K562 (cell line): ENCODE results near the gene ERVFRD-1. TPM values are rescaled to one million over a fixed set of nuclear protein-coding genes. Genes with fewer than 3 reads are reported as not detected.
A peak's percentile ranks its signal among the peaks of the same experiment; 100 is the strongest.

Source experiments
- CHD7 ChIP-seq: fragments of 200-600 bp; sonication (generic); IDR thresholded peaks from one replicate; pipeline ENCODE4 v1.6.1; 2012; ENCODE audit warnings: mild to moderate bottlenecking, low read depth, low read length, inconsistent platforms
- CREBBP ChIP-seq: IDR thresholded peaks from one replicate; pipeline ENCODE4 v1.6.1; 2012; ENCODE audit warnings: low read depth, mild to moderate bottlenecking, control low read depth, inconsistent platforms, low read length
- DIDO1 ChIP-seq: fragments of 450-650 bp; IDR thresholded peaks from 2 replicates; pipeline ENCODE4 v1.6.1; 2016; ENCODE audit warnings: low read depth, missing biosample characterization, missing genetic modification characterization
- HDAC2 ChIP-seq: fragments of 450-650 bp; IDR thresholded peaks from 2 replicates; pipeline ENCODE4 v1.6.1; 2016; ENCODE audit warnings: mild to moderate bottlenecking
- HLTF ChIP-seq: fragments of 450-650 bp; IDR thresholded peaks from 2 replicates; pipeline ENCODE4 v1.6.1; 2016
- HNRNPK ChIP-seq: fragments of 200-400 bp; formaldehyde crosslinking; IDR thresholded peaks from one replicate; pipeline ENCODE4 v1.6.1; 2018; ENCODE audit warnings: mild to moderate bottlenecking, low read depth, low read length; ENCODE audit not compliant: poor library complexity, severe bottlenecking
- NEUROD1 ChIP-seq: fragments of 150-350 bp; IDR thresholded peaks from 2 replicates; pipeline ENCODE4 v1.6.1; 2014; ENCODE audit warnings: borderline replicate concordance, low read length, low read depth; ENCODE audit not compliant: partially characterized antibody
- SRF ChIP-seq, 2 experiments: fragments of 250-450, 450-650 bp in 1 of 2; sonication (Bioruptor Pico) in 1 of 2; sonication (generic) in 1 of 2; formaldehyde crosslinking; IDR thresholded peaks; 2 replicates each; pipeline versions ENCODE4 v1.5.0 to v1.5.1; 2020 to 2022; ENCODE audit warnings: mild to moderate bottlenecking in 1 of 2, missing genetic modification reagents in 1 of 2
- TEAD2 ChIP-seq: fragments of 450-650 bp; IDR thresholded peaks from 2 replicates; pipeline ENCODE4 v1.6.1; 2016; ENCODE audit warnings: missing genetic modification characterization, control low read depth, missing compliant biosample characterization
- TEAD4 ChIP-seq, 2 experiments: sonication (generic) in 1 of 2; formaldehyde crosslinking in 1 of 2; IDR thresholded peaks; 2 replicates each; pipeline versions ENCODE4 v1.6.1 to v1.8.0; 2012 to 2022; ENCODE audit warnings: borderline replicate concordance in 1 of 2, inconsistent platforms in 1 of 2, low read length in 1 of 2, mild to moderate bottlenecking in 1 of 2, missing genetic modification reagents in 1 of 2
- TFAP4 ChIP-seq: sonication (generic); formaldehyde crosslinking; IDR thresholded peaks from 2 replicates; pipeline ENCODE4 v1.8.0; 2022; ENCODE audit warnings: missing genetic modification reagents, mild to moderate bottlenecking, moderate library complexity, borderline replicate concordance
- THRAP3 ChIP-seq: fragments of 450-650 bp; IDR thresholded peaks from 2 replicates; pipeline ENCODE4 v1.6.1; 2016; ENCODE audit warnings: mild to moderate bottlenecking, inconsistent platforms, borderline replicate concordance
- U2AF2 ChIP-seq: fragments of 200-400 bp; formaldehyde crosslinking; optimal IDR thresholded peaks from 2 replicates; pipeline ENCODE3; 2017; ENCODE audit warnings: low read depth, mild to moderate bottlenecking, low read length
- XRCC5 ChIP-seq: fragments of 200-400 bp; formaldehyde crosslinking; IDR thresholded peaks from 2 replicates; pipeline ENCODE4 v1.6.1; 2017; ENCODE audit warnings: low read depth, mild to moderate bottlenecking, low read length
- ZBTB1 ChIP-seq: sonication (generic); formaldehyde crosslinking; IDR thresholded peaks from 2 replicates; pipeline ENCODE4 v1.8.1; 2023; ENCODE audit warnings: missing genetic modification reagents, low read depth, mild to moderate bottlenecking, borderline replicate concordance
- polyA plus RNA-seq, 8 experiments: library from polyadenylated mRNA; depleted of rRNA in 4 of 8; stranded (reverse) in 5 of 8; unstranded in 3 of 8; fragments of >200 nt; fragmentation: Nextera tagmentation in 2 of 8; fragmentation: Illumina TruSeq in 1 of 8; extraction: Ambion mirVana in 2 of 8; extraction: Trizol in 1 of 8; gene quantifications; 2 replicates each; pipeline versions ENCODE4 v1.2.1 to v1.2.3, GENCODE V29; 2011 to 2014; ENCODE audit warnings: inconsistent platforms in 1 of 8, missing spikeins in 1 of 8
- total RNA-seq, 7 experiments: library from RNA; depleted of rRNA in 6 of 7; stranded (reverse); fragments of >200 nt in 6 of 7; fragmentation: Illumina TruSeq in 2 of 7; extraction: Trizol in 2 of 7; gene quantifications; 2 replicates each; pipeline versions ENCODE4 v1.2.1 to v1.2.3, GENCODE V29; 2011 to 2021; ENCODE audit warnings: low replicate concordance in 1 of 7

Gene ERVFRD-1
- total and polyA plus RNA-seq, 9 of the 15 experiments (the other 6 are each of a cell fraction or from before 2014, with no cell fraction given): 0.05 to 0.14 (median 0.09) TPM; not detected in 2

- peak; percentile 13 to 51; a peak in 1 of 4 replicates for TF ChIP-seq SRF (CRISPR knock-in tag; IDR thresholded peaks at IDR 0.05)
- TF ChIP-seq HNRNPK: no peak
- no peak for TF ChIP-seq U2AF2
- peak; percentile 79; the same call in 1 of the 2 replicates for TF ChIP-seq HLTF
- no peak for TF ChIP-seq NEUROD1
- TF ChIP-seq TEAD4 (IDR thresholded peaks at IDR 0.05; ENCODE audit: low read length): peak; percentile 40; the same call in 1 of the 2 replicates
- TF ChIP-seq TEAD4 (CRISPR knock-in tag; IDR thresholded peaks at IDR 0.05; ENCODE audit: borderline replicate concordance): no peak
- no peak for TF ChIP-seq CHD7
- no peak for TF ChIP-seq TEAD2 (tag)
- no peak; the same call in 1 of the 2 replicates for TF ChIP-seq HDAC2
- no peak for TF ChIP-seq THRAP3
- no peak for TF ChIP-seq CREBBP
- TF ChIP-seq XRCC5: peak; percentile 59; the same call in 1 of the 2 replicates
- peak; percentile 17; the same call in 1 of the 2 replicates for TF ChIP-seq ZBTB1 (CRISPR knock-in tag)
- peak; percentile 85 for TF ChIP-seq DIDO1
- peak; percentile 85 for TF ChIP-seq TFAP4 (CRISPR knock-in tag)
These were observed 17.7 kb downstream of the ERVFRD-1 start, which contains the start of gene SMIM13 (continued) for GRCh38 chr6:11093626-11094410.
